Measurements from ENCODE around the gene HSPB6.

DNA sequence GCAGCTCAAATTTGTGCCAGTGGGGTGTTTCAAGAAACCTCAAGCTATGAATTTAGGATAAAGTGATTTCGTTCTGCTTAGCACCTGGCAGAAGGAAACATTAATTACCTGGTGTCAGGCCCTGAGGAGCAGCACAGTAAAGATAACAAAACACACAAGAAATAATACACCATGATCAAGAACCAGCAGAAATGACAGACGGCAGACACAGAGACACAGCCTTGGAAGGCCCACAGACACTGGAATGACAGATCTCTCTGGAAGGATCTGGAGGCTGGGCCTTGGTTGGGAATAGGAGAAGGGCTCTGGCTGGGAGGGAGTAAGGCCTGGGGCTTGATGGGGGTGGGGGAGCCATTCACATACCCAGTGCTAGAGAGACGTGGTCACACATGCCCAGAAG lies 45.0 kb upstream of the HSPB6 start:
- TF ChIP-seq, protein P1, sequence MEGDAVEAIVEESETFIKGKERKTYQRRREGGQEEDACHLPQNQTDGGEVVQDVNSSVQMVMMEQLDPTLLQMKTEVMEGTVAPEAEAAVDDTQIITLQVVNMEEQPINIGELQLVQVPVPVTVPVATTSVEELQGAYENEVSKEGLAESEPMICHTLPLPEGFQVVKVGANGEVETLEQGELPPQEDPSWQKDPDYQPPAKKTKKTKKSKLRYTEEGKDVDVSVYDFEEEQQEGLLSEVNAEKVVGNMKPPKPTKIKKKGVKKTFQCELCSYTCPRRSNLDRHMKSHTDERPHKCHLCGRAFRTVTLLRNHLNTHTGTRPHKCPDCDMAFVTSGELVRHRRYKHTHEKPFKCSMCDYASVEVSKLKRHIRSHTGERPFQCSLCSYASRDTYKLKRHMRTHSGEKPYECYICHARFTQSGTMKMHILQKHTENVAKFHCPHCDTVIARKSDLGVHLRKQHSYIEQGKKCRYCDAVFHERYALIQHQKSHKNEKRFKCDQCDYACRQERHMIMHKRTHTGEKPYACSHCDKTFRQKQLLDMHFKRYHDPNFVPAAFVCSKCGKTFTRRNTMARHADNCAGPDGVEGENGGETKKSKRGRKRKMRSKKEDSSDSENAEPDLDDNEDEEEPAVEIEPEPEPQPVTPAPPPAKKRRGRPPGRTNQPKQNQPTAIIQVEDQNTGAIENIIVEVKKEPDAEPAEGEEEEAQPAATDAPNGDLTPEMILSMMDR (IDR thresholded peaks at IDR 0.05; ENCODE audit: low read depth, low read length): no peak
- no peak for TF ChIP-seq EZH2phosphoT487 (IDR thresholded peaks at IDR 0.05; ENCODE audit: low read depth)
